GM23338 (cell line): ENCODE results near the gene GRAMD1B. TPM values are rescaled to one million over a fixed set of nuclear protein-coding genes. Genes with fewer than 3 reads are reported as not detected.
A peak's percentile ranks its signal among the peaks of the same experiment; 100 is the strongest.

Experiments used
- ATAC-seq: fragments of 200-7000 bp; cut with Tn5 transposase; 3 replicates; pipeline ENCODE4 v1.9.1; 2020
- DNase-seq: peaks from one replicate; pipeline ENCODE4 v3.0.0-alpha.2; 2015; ENCODE audit warnings: low spot score
- H2AFZ ChIP-seq: fragments of 200-600 bp; sonication (generic); 2 replicates; pipeline ENCODE4 v1.8.0; 2016; ENCODE audit warnings: antibody characterized with exemption, mild to moderate bottlenecking, moderate library complexity
- H3F3A ChIP-seq: fragments of 200-600 bp; sonication (generic); replicated peaks from 2 replicates; pipeline ENCODE4 v1.8.0; 2017; ENCODE audit warnings: antibody characterized with exemption, mixed run types, low read depth
- H3K27ac ChIP-seq: fragments of 200-600 bp; sonication (generic); 2 replicates; pipeline ENCODE4 v1.6.1; 2016; ENCODE audit warnings: low read depth
- H3K27me3 ChIP-seq: fragments of 200-600 bp; sonication (generic); 2 replicates; pipeline ENCODE4 v1.8.0; 2016; ENCODE audit warnings: mild to moderate bottlenecking, mixed run types, moderate library complexity; ENCODE audit not compliant: insufficient read depth
- H3K36me3 ChIP-seq: fragments of 200-600 bp; sonication (generic); 2 replicates; pipeline ENCODE4 v1.8.0; 2016; ENCODE audit warnings: mild to moderate bottlenecking; ENCODE audit not compliant: insufficient read depth
- H3K4me1 ChIP-seq: fragments of 200-600 bp; sonication (generic); 2 replicates; pipeline ENCODE4 v1.8.0; 2016; ENCODE audit warnings: mild to moderate bottlenecking, moderate library complexity; ENCODE audit not compliant: insufficient read depth
- H3K4me2 ChIP-seq: fragments of 200-600 bp; sonication (generic); 2 replicates; pipeline ENCODE4 v1.7.1; 2017; ENCODE audit warnings: mixed run types
- H3K4me3 ChIP-seq: fragments of 200-600 bp; sonication (generic); 2 replicates; pipeline ENCODE4 v1.6.1; 2016; ENCODE audit warnings: mixed run types
- H3K79me2 ChIP-seq: fragments of 200-600 bp; sonication (generic); replicated peaks from 2 replicates; pipeline ENCODE4 v1.8.0; 2017; ENCODE audit warnings: mild to moderate bottlenecking; ENCODE audit not compliant: insufficient read depth
- H3K9me2 ChIP-seq: fragments of 200-600 bp; sonication (generic); 2 replicates; pipeline ENCODE4 v1.8.0; 2017; ENCODE audit not compliant: insufficient read depth
- H4K20me1 ChIP-seq: fragments of 200-600 bp; sonication (generic); replicated peaks from 2 replicates; pipeline ENCODE4 v1.8.0; 2017; ENCODE audit warnings: mild to moderate bottlenecking; ENCODE audit not compliant: insufficient read depth
- H3K27ac Mint-ChIP-seq: 2 replicates; pipeline ENCODE4 v1.8.0; 2020; ENCODE audit warnings: inconsistent platforms, mild to moderate bottlenecking, moderate library complexity, mixed read lengths
- H3K27me3 Mint-ChIP-seq: 3 replicates; pipeline ENCODE4 v1.8.0; 2022; ENCODE audit warnings: low read depth, mild to moderate bottlenecking, moderate library complexity, mixed read lengths, inconsistent platforms; ENCODE audit not compliant: insufficient read depth, poor library complexity
- H3K36me3 Mint-ChIP-seq: 3 replicates; pipeline ENCODE4 v1.8.0; 2021; ENCODE audit warnings: low read depth, mild to moderate bottlenecking, inconsistent platforms, moderate library complexity, mixed read lengths
- H3K4me1 Mint-ChIP-seq: 3 replicates; pipeline ENCODE4 v1.8.0; 2020; ENCODE audit warnings: mild to moderate bottlenecking, inconsistent platforms, mixed read lengths
- H3K4me3 Mint-ChIP-seq: 3 replicates; pipeline ENCODE4 v1.8.0; 2021; ENCODE audit warnings: moderate library complexity, mild to moderate bottlenecking, inconsistent platforms, mixed read lengths
- H3K9me3 Mint-ChIP-seq: 3 replicates; pipeline ENCODE4 v1.8.0; 2020; ENCODE audit warnings: moderate library complexity, mild to moderate bottlenecking, inconsistent platforms, mixed read lengths
- CREB1 ChIP-seq: fragments of 250-450 bp; sonication (Bioruptor Pico); IDR thresholded peaks from 2 replicates; pipeline ENCODE4 v1.5.0; 2020; ENCODE audit warnings: low read depth, mild to moderate bottlenecking, moderate library complexity
- EZH2 ChIP-seq: fragments of 200-600 bp; sonication (generic); IDR thresholded peaks from one replicate; pipeline ENCODE4 v1.8.0; 2017; ENCODE audit warnings: antibody characterized with exemption, mild to moderate bottlenecking, low read depth; ENCODE audit not compliant: unreplicated experiment
- EZH2phosphoT487 ChIP-seq: fragments of 200-600 bp; sonication (generic); IDR thresholded peaks from one replicate; pipeline ENCODE4 v1.8.1; 2018; ENCODE audit warnings: antibody characterized with exemption; ENCODE audit not compliant: unreplicated experiment
- JUNB ChIP-seq: IDR thresholded peaks from one replicate; pipeline ENCODE4 v1.6.1; 2016; ENCODE audit warnings: antibody characterized with exemption; ENCODE audit not compliant: unreplicated experiment
- NANOG ChIP-seq: IDR thresholded peaks from 2 replicates; pipeline ENCODE4 v1.6.1; 2016; ENCODE audit warnings: antibody characterized with exemption, borderline replicate concordance
- POLR2AphosphoS5 ChIP-seq: IDR thresholded peaks from 2 replicates; pipeline ENCODE4 v1.6.1; 2016; ENCODE audit warnings: antibody characterized with exemption, low read depth
- STAT1 ChIP-seq: IDR thresholded peaks from one replicate; pipeline ENCODE4 v1.6.1; 2016; ENCODE audit warnings: antibody characterized with exemption; ENCODE audit not compliant: unreplicated experiment
- ZNF114 ChIP-seq: fragments of 250-450 bp; sonication (Bioruptor Pico); IDR thresholded peaks from 2 replicates; pipeline ENCODE4 v1.5.0; 2020; ENCODE audit warnings: mild to moderate bottlenecking, moderate library complexity
- ZNF331 ChIP-seq: fragments of 250-450 bp; sonication (Bioruptor Pico); IDR thresholded peaks from 2 replicates; pipeline ENCODE4 v1.5.0; 2020; ENCODE audit warnings: low read depth, mild to moderate bottlenecking, moderate library complexity
- ZNF462 ChIP-seq: fragments of 250-450 bp; sonication (Bioruptor Pico); IDR thresholded peaks from 2 replicates; pipeline ENCODE4 v1.5.0; 2020; ENCODE audit warnings: mild to moderate bottlenecking, moderate library complexity
- polyA plus RNA-seq: library from polyadenylated mRNA; unstranded; fragments of >200 nt; fragmentation: Nextera tagmentation; extraction: Ambion mirVana; gene quantifications from 2 replicates; pipeline ENCODE4 v1.2.1, GENCODE V29; 2016
- total RNA-seq: library from RNA; depleted of rRNA; stranded (reverse); fragments of >200 nt; shearing (Covaris generic); gene quantifications from 2 replicates; pipeline ENCODE4 v1.2.3, GENCODE V29; 2014
- TF ChIP-seq, protein P1 (sequence below): IDR thresholded peaks from 2 replicates; pipeline ENCODE4 v1.6.1; 2016; ENCODE audit warnings: antibody characterized with exemption
- TF ChIP-seq, protein P2 (sequence below): IDR thresholded peaks from one replicate; pipeline ENCODE4 v1.6.1; 2018; ENCODE audit warnings: antibody characterized with exemption; ENCODE audit not compliant: unreplicated experiment
- TF ChIP-seq, protein P3 (sequence below), 2 experiments: fragments of 200-600 bp in 1 of 2; sonication (generic) in 1 of 2; conservative IDR thresholded peaks; 2 replicates each; pipeline versions ENCODE4 v1.5.1 to v1.6.1; 2016 to 2017; ENCODE audit warnings: antibody characterized with exemption in 2 of 2, low read depth in 2 of 2, mild to moderate bottlenecking in 2 of 2, moderate library complexity in 1 of 2

The GRAMD1B gene
- total and polyA plus RNA-seq, 2 experiments from 2014 or later, result 3.7 to 24.3 TPM

DNA sequence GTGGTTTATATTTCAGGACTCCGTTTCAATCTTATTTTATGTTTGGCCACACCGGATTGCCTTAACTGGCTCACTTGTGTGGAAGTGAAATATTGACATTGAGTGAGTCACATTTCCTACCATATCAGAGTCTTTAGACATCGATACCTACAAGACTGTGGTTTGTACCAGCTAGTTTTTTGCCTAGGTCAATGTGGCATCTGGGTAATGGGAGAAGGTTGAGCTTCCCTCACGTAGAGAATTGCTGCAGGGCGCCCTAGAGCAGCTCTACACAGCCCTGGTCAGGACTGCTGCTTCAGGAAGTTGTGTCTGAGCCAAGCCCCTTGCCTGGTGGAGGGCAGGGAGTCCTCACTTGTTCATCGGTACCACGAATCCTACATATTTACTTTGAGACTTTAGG, 1.6 kb downstream of the GRAMD1B start:
- ATAC-seq (no peak), DNase-seq (no peak)
- no peak overlapping the region for H3K27ac Mint-ChIP-seq
- H3K36me3 ChIP-seq, result no peaks in the 10 kb centered on the region; the same call in 1 of the 2 replicates
- peak overlapping the region; percentile 89 for H3K4me3 Mint-ChIP-seq
- H3K36me3 Mint-ChIP-seq, result peaks cover 12% of the 10 kb centered on the region
- H3K4me3 ChIP-seq, result peak overlapping the region; percentile 91
- peaks cover 27% of the 10 kb centered on the region for H3K79me2 ChIP-seq
- H3K4me1 ChIP-seq, result peaks cover 33% of the 10 kb centered on the region
- no peaks in the 10 kb centered on the region for H3K9me2 ChIP-seq
- TF ChIP-seq, protein P1, sequence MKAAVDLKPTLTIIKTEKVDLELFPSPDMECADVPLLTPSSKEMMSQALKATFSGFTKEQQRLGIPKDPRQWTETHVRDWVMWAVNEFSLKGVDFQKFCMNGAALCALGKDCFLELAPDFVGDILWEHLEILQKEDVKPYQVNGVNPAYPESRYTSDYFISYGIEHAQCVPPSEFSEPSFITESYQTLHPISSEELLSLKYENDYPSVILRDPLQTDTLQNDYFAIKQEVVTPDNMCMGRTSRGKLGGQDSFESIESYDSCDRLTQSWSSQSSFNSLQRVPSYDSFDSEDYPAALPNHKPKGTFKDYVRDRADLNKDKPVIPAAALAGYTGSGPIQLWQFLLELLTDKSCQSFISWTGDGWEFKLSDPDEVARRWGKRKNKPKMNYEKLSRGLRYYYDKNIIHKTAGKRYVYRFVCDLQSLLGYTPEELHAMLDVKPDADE, result no peak
- TF ChIP-seq ZNF114, result no peak
- no peak for TF ChIP-seq ZNF462 (CRISPR knock-in tag)
- no peak for TF ChIP-seq POLR2AphosphoS5
- TF ChIP-seq STAT1, result no peak
- no peak for TF ChIP-seq NANOG
- TF ChIP-seq, protein P2, sequence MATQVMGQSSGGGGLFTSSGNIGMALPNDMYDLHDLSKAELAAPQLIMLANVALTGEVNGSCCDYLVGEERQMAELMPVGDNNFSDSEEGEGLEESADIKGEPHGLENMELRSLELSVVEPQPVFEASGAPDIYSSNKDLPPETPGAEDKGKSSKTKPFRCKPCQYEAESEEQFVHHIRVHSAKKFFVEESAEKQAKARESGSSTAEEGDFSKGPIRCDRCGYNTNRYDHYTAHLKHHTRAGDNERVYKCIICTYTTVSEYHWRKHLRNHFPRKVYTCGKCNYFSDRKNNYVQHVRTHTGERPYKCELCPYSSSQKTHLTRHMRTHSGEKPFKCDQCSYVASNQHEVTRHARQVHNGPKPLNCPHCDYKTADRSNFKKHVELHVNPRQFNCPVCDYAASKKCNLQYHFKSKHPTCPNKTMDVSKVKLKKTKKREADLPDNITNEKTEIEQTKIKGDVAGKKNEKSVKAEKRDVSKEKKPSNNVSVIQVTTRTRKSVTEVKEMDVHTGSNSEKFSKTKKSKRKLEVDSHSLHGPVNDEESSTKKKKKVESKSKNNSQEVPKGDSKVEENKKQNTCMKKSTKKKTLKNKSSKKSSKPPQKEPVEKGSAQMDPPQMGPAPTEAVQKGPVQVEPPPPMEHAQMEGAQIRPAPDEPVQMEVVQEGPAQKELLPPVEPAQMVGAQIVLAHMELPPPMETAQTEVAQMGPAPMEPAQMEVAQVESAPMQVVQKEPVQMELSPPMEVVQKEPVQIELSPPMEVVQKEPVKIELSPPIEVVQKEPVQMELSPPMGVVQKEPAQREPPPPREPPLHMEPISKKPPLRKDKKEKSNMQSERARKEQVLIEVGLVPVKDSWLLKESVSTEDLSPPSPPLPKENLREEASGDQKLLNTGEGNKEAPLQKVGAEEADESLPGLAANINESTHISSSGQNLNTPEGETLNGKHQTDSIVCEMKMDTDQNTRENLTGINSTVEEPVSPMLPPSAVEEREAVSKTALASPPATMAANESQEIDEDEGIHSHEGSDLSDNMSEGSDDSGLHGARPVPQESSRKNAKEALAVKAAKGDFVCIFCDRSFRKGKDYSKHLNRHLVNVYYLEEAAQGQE, result no peak
- no peak for TF ChIP-seq CREB1 (CRISPR knock-in tag)
- TF ChIP-seq EZH2phosphoT487, result no peak
- no peak for TF ChIP-seq ZNF331 (CRISPR knock-in tag)
- TF ChIP-seq, protein P3, sequence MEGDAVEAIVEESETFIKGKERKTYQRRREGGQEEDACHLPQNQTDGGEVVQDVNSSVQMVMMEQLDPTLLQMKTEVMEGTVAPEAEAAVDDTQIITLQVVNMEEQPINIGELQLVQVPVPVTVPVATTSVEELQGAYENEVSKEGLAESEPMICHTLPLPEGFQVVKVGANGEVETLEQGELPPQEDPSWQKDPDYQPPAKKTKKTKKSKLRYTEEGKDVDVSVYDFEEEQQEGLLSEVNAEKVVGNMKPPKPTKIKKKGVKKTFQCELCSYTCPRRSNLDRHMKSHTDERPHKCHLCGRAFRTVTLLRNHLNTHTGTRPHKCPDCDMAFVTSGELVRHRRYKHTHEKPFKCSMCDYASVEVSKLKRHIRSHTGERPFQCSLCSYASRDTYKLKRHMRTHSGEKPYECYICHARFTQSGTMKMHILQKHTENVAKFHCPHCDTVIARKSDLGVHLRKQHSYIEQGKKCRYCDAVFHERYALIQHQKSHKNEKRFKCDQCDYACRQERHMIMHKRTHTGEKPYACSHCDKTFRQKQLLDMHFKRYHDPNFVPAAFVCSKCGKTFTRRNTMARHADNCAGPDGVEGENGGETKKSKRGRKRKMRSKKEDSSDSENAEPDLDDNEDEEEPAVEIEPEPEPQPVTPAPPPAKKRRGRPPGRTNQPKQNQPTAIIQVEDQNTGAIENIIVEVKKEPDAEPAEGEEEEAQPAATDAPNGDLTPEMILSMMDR (conservative IDR thresholded peaks at IDR 0.05; ENCODE audit: low read depth in 2 of 2), result no peak
- TF ChIP-seq EZH2, result no peak
- no peak for TF ChIP-seq JUNB
- peak overlapping the region; percentile 84 for H3K4me2 ChIP-seq
- peaks cover 14% of the 10 kb centered on the region for H3K27me3 ChIP-seq
- H3K9me3 Mint-ChIP-seq, result no peaks in the 10 kb centered on the region; the same call in 2 of the 3 replicates
- no peak overlapping the region for H3K27ac ChIP-seq
- H3K27me3 Mint-ChIP-seq, result peaks cover 16% of the 10 kb centered on the region
- 0 out of 2 replicates have a peak, but pooled peaks cover 6% of the 10 kb centered on the region for H3F3A ChIP-seq
- H4K20me1 ChIP-seq, result no peaks in the 10 kb centered on the region; the same call in 1 of the 2 replicates
- H3K4me1 Mint-ChIP-seq, result peaks cover 37% of the 10 kb centered on the region
- H2AFZ ChIP-seq, result peak overlapping the region; percentile 89
